Measurements from ENCODE around the gene ASIC2. TPM values are rescaled to one million over a fixed set of nuclear protein-coding genes. Genes with fewer than 3 reads are reported as not detected.

Gene ASIC2
- total and polyA plus RNA-seq, 2 experiments from 2014 or later = 0.52 to 2.8 TPM

GRCh38 chr17:33316746-33317145 is 23.7 kb upstream of the ASIC2 start:
- no peak overlapping the region for H3K4me2 ChIP-seq
- H3K36me3 Mint-ChIP-seq (ENCODE audit: low read depth) = no peaks in the 10 kb centered on the region
- H3K9me3 Mint-ChIP-seq = no peaks in the 10 kb centered on the region; the same call in 2 of the 3 replicates
- ATAC-seq (no peak), DNase-seq (ENCODE audit: low spot score) (no peak)
- no peak overlapping the region for H3K27ac Mint-ChIP-seq
- no peaks in the 10 kb centered on the region for H3K4me1 ChIP-seq (ENCODE audit: insufficient read depth)
- H3K27ac ChIP-seq (ENCODE audit: low read depth) = no peak overlapping the region
- peaks cover 4% of the 10 kb centered on the region for H3K27me3 Mint-ChIP-seq (ENCODE audit: insufficient read depth, low read depth, poor library complexity)
- no peaks in the 10 kb centered on the region; the same call in 1 of the 2 replicates for H4K20me1 ChIP-seq (replicated peaks; ENCODE audit: insufficient read depth)
- H3K4me1 Mint-ChIP-seq = peaks cover 7% of the 10 kb centered on the region
- no peak overlapping the region for H3K4me3 ChIP-seq
- no peaks in the 10 kb centered on the region for H3K27me3 ChIP-seq (ENCODE audit: insufficient read depth)
- H3K9me2 ChIP-seq (ENCODE audit: insufficient read depth) = no peaks in the 10 kb centered on the region
- TF ChIP-seq JUNB (IDR thresholded peaks at IDR 0.05; ENCODE audit: unreplicated experiment) (no peak), NANOG (IDR thresholded peaks at IDR 0.05; ENCODE audit: borderline replicate concordance) (no peak), ZNF462 (CRISPR knock-in tag; IDR thresholded peaks at IDR 0.05) (no peak), STAT1 (IDR thresholded peaks at IDR 0.05; ENCODE audit: unreplicated experiment) (no peak), CREB1 (CRISPR knock-in tag; IDR thresholded peaks at IDR 0.05; ENCODE audit: low read depth) (no peak), REST (IDR thresholded peaks at IDR 0.05; ENCODE audit: unreplicated experiment) (no peak), CTCF (conservative IDR thresholded peaks at IDR 0.05; ENCODE audit: low read depth in 2 of 2) (no peak), ZNF114 (CRISPR knock-in tag; IDR thresholded peaks at IDR 0.05) (no peak), ETS1 (IDR thresholded peaks at IDR 0.05) (no peak), EZH2 (IDR thresholded peaks at IDR 0.05; ENCODE audit: low read depth, unreplicated experiment) (no peak), EZH2phosphoT487 (IDR thresholded peaks at IDR 0.05; ENCODE audit: unreplicated experiment) (no peak)
- no peak overlapping the region for H3K4me3 Mint-ChIP-seq
- H3F3A ChIP-seq (replicated peaks; ENCODE audit: low read depth) = no peaks in the 10 kb centered on the region
- no peaks in the 10 kb centered on the region for H3K79me2 ChIP-seq (replicated peaks; ENCODE audit: insufficient read depth)
- H3K36me3 ChIP-seq (ENCODE audit: insufficient read depth) = no peaks in the 10 kb centered on the region
- H2AFZ ChIP-seq = no peak overlapping the region
